Effector CD4-positive, alpha-beta T cell (primary cell): Measurements from ENCODE around the gene TFAP2E.

Experiments used
- DNase-seq: peaks from one replicate; pipeline ENCODE4 v3.0.0-alpha.2; 2020

The TFAP2E gene

GRCh38 chr1:35598895-35599294 lies 25.8 kb downstream of the TFAP2E start:
- DNase-seq = no peak

GRCh38 chr1:35599411-35599810 lies 26.3 kb downstream of the TFAP2E start:
- no peak for DNase-seq

- DNase-seq = no peak
Observed at GRCh38 chr1:35600593-35600992, 27.5 kb downstream of the TFAP2E start.

- no peak for DNase-seq
Observed at GRCh38 chr1:35603468-35603867, 30.4 kb downstream of the TFAP2E start.

- no peak for DNase-seq
Observed at GRCh38 chr1:35603941-35604340, 30.8 kb downstream of the TFAP2E start.

GRCh38 chr1:35605071-35605866 lies 32.2 kb downstream of the TFAP2E start:
- no peak for DNase-seq

- DNase-seq = no peak
Observed at GRCh38 chr1:35605867-35606182, 32.7 kb downstream of the TFAP2E start.

- no peak for DNase-seq
Observed at GRCh38 chr1:35611655-35612054, 38.5 kb downstream of the TFAP2E start.

- DNase-seq = no peak
Observed at GRCh38 chr1:35615440-35615839, 42.3 kb downstream of the TFAP2E start.

GRCh38 chr1:35619237-35620121 lies 46.4 kb downstream of the TFAP2E start:
- DNase-seq = no peak

- no peak for DNase-seq
Observed at GRCh38 chr1:35622510-35623178, 49.5 kb downstream of the TFAP2E start.

GRCh38 chr1:35623832-35624231 lies 50.7 kb downstream of the TFAP2E start:
- DNase-seq = no peak

- no peak for DNase-seq
Observed at GRCh38 chr1:35629051-35629450, 55.9 kb downstream of the TFAP2E start.

GRCh38 chr1:35631396-35631795 lies 58.3 kb downstream of the TFAP2E start:
- no peak for DNase-seq

GRCh38 chr1:35633547-35633946 lies 60.4 kb downstream of the TFAP2E start:
- DNase-seq = no peak

- no peak for DNase-seq
Observed at GRCh38 chr1:35637401-35637809, 64.3 kb downstream of the TFAP2E start.

- DNase-seq = no peak
Observed at GRCh38 chr1:35640380-35641232, 67.5 kb downstream of the TFAP2E start.

- DNase-seq = peak; percentile 97
Observed at GRCh38 chr1:35641233-35641866, 68.2 kb downstream of the TFAP2E start, which contains the start of gene PSMB2. Gene PSMB2 (minus strand): TSS chr1:35641526. CDS start chr1:35641432, 94 bp downstream.

- DNase-seq = no peak
Observed at GRCh38 chr1:35642471-35642955, 69.4 kb downstream of the TFAP2E start.

GRCh38 chr1:35644204-35644603 lies 71.1 kb downstream of the TFAP2E start:
- no peak for DNase-seq
